SK-MEL-5 (cell line): Measurements from ENCODE around the gene CBARP. TPM values are rescaled to one million over a fixed set of nuclear protein-coding genes. Genes with fewer than 3 reads are reported as not detected.
"Not testable (repeated sequence)": the region's sequence is repeated elsewhere in the genome, so short reads cannot be mapped to it uniquely, and the experiment has no call there.

Source experiments
- DNase-seq: peaks from one replicate; pipeline ENCODE4 v3.0.0-alpha.2; 2016; ENCODE audit warnings: low read depth, low spot score
- in situ Hi-C: cut with HindIII; loops from 2 replicates; pipeline ENCODE4 v1.10.0; 2016; ENCODE audit warnings: low sequenced_read_pairs, high pct_unique_total_duplicates, low pct_unique_long_range_greater_than_20kb
- total RNA-seq: library from RNA; depleted of rRNA; stranded (reverse); fragments of >200 nt; shearing (Covaris generic); gene quantifications from 2 replicates; pipeline ENCODE4 v1.2.3, GENCODE V29; 2014

Gene CBARP
- total RNA-seq, 1 experiment from 2014 or later: 3.7 TPM

- in situ Hi-C loops: no loop called here
- no peak for DNase-seq
These were observed 24.2 kb downstream of the CBARP start for GRCh38 chr19:1213391-1214286.

- in situ Hi-C loops: no loop called here
- no peak for DNase-seq
These were observed 26.1 kb downstream of the CBARP start for GRCh38 chr19:1211494-1212234.

- DNase-seq: no peak
- in situ Hi-C loops: no loop called here
These were observed 27.6 kb downstream of the CBARP start for GRCh38 chr19:1210227-1210538.

- not testable (repeated sequence) for DNase-seq
These were observed 29.0 kb downstream of the CBARP start for GRCh38 chr19:1208830-1209229.

GRCh38 chr19:1206864-1207450 is 30.8 kb downstream of the CBARP start:
- DNase-seq: no peak
- in situ Hi-C loops: no loop called here

More at GRCh38 chr19:1208830-1209229, 29.0 kb downstream of the CBARP start:
- in situ Hi-C loops: not testable (repeated sequence)

- no peak for DNase-seq
- in situ Hi-C loops: no loop called here
These were observed 31.5 kb downstream of the CBARP start for GRCh38 chr19:1206150-1206863.

GRCh38 chr19:1205114-1206099 is 32.4 kb downstream of the CBARP start, which contains the start of gene STK11:
TSS of gene STK11 (plus strand) at chr19:1205778. CDS start at chr19:1206914, 1,136 bp downstream.
- in situ Hi-C loops: no loop called here
- peak; percentile 95 for DNase-seq

- DNase-seq, in situ Hi-C loops: not testable (repeated sequence)
These were observed 37.2 kb downstream of the CBARP start for GRCh38 chr19:1200614-1201013.

- in situ Hi-C loops: no loop called here
- no peak for DNase-seq
These were observed 38.3 kb downstream of the CBARP start for GRCh38 chr19:1199531-1199930.

GRCh38 chr19:1189419-1189818 is 48.4 kb downstream of the CBARP start:
- DNase-seq: no peak
- in situ Hi-C loops: no loop called here

- in situ Hi-C loops: no loop called here
- no peak for DNase-seq
These were observed 54.1 kb downstream of the CBARP start for GRCh38 chr19:1183543-1184172.

- in situ Hi-C loops: no loop called here
- DNase-seq: no peak
These were observed 55.1 kb downstream of the CBARP start for GRCh38 chr19:1182727-1183126.

GRCh38 chr19:1182068-1182467 is 55.7 kb downstream of the CBARP start:
- DNase-seq: no peak
- in situ Hi-C loops: no loop called here

GRCh38 chr19:1181606-1182005 is 56.2 kb downstream of the CBARP start:
- no peak for DNase-seq
- in situ Hi-C loops: no loop called here
